ENCODE measurements around the gene IL18BP.

DNA sequence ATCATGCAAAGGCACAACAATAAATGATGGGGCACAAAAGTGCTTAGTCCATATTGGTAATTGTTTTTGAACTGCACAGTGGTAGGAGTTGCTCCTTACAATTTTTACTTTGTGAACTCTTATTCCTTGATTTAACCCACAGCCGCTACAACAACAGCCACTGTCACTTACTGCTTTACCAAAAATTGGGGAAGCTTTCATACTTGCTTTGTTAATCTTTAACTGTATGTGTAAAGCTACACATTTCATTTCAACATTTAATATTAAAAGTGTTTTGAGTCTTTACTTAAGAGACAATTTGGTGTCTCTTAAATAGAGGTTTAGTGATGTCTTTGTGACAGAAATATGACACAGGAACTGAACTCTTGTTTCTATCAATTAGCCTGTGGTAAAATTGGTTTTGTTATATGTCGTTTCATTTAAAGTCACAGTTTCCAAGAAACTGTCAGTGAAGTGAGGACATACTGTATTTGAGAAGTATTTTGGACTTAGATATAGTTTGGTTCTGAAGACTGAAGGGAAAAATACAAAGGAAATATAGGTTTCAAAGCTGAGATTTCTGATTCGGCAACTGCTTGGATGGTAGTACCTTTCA lies 6.5 kb upstream of the IL18BP start:
- TF ChIP-seq, protein P1, sequence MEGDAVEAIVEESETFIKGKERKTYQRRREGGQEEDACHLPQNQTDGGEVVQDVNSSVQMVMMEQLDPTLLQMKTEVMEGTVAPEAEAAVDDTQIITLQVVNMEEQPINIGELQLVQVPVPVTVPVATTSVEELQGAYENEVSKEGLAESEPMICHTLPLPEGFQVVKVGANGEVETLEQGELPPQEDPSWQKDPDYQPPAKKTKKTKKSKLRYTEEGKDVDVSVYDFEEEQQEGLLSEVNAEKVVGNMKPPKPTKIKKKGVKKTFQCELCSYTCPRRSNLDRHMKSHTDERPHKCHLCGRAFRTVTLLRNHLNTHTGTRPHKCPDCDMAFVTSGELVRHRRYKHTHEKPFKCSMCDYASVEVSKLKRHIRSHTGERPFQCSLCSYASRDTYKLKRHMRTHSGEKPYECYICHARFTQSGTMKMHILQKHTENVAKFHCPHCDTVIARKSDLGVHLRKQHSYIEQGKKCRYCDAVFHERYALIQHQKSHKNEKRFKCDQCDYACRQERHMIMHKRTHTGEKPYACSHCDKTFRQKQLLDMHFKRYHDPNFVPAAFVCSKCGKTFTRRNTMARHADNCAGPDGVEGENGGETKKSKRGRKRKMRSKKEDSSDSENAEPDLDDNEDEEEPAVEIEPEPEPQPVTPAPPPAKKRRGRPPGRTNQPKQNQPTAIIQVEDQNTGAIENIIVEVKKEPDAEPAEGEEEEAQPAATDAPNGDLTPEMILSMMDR (IDR thresholded peaks at IDR 0.05; ENCODE audit: insufficient read depth, low read length, poor library complexity, severe bottlenecking): no peak
- TF ChIP-seq EZH2phosphoT487 (conservative IDR thresholded peaks at IDR 0.05; ENCODE audit: low read length): no peak
